ENCODE measurements around the gene RPL26.
A peak's percentile ranks its signal among the peaks of the same experiment; 100 is the strongest.
"Not testable (repeated sequence)": the region's sequence is repeated elsewhere in the genome, so short reads cannot be mapped to it uniquely, and the experiment has no call there.

The RPL26 gene

DNA sequence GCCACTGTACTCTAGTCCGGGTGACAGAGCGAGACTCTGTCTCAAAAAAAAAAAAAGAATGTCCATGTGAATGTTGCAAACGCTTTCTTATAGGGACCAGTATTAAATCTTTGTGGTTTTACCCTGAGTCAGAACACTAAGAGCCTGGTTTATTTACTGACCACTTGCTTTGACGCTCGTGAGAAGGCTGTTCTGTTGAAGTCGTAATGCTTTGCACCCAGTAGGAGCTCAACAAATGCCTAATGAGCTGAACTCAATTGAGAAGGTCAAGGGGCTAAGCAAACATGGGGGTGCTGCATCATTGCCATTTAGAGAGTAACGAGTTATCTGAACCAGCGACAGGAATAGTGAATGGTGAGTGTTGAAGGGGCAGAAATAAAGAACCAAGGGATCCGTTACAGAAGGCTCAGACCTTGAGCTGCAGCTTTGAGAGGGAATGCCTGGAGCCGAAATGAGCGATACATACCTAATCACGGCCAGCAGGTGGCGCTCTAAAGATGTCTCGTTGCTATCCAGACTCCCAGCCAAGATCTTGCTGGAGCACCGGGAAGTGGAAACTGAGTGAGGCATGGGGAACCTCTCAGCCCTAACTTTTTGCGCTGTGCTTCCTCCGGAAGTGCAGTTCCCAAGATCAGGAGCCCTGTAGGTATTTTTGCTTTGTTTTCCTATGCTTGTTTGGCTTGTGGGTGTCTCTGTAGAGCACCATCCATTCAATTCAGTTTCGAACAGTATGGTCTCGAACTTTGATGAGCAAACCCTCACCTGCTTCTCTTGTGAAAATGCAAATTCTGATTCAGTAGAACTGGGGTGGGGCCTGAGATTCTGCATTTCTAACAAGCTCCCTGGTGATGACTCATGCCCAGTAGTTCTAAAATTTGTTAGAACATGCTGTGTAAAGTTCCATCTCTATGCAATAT, 27.2 kb upstream of the RPL26 start:
- H3K36me3 Mint-ChIP-seq = no peaks in the 10 kb centered on the region
- H3K4me3 Mint-ChIP-seq = no peak overlapping the region
- H3K9me3 Mint-ChIP-seq = no peaks in the 10 kb centered on the region
- no peak overlapping the region for H3K27ac Mint-ChIP-seq
- peak; percentile 86 for ATAC-seq (ENCODE audit: low read depth)
- H3K4me1 Mint-ChIP-seq = peaks cover 5% of the 10 kb centered on the region
- H3K27me3 Mint-ChIP-seq = peaks cover 3% of the 10 kb centered on the region
- DNase-seq (ENCODE audit: low spot score in 2 of 2) = peak; percentile 76

GRCh38 chr17:8408371-8408770, 25.4 kb upstream of the RPL26 start:
- Mint-ChIP-seq H3K36me3 (no peaks in the 10 kb centered on the region), H3K9me3 (no peaks in the 10 kb centered on the region), H3K4me1 (peaks cover 5% of the 10 kb centered on the region), H3K4me3 (no peak overlapping the region), H3K27me3 (peaks cover 7% of the 10 kb centered on the region), H3K27ac (no peak overlapping the region)
- no peak for DNase-seq (ENCODE audit: low spot score in 2 of 2)
- no peak for ATAC-seq (ENCODE audit: low read depth)

GRCh38 chr17:8406174-8406573, 23.2 kb upstream of the RPL26 start:
- Mint-ChIP-seq H3K36me3 (no peaks in the 10 kb centered on the region), H3K4me3 (no peak overlapping the region), H3K27me3 (peaks cover 14% of the 10 kb centered on the region), H3K4me1 (peaks cover 5% of the 10 kb centered on the region), H3K27ac (no peak overlapping the region), H3K9me3 (no peaks in the 10 kb centered on the region)
- ATAC-seq (ENCODE audit: low read depth) (no peak), DNase-seq (ENCODE audit: low spot score in 2 of 2) (no peak)

DNA sequence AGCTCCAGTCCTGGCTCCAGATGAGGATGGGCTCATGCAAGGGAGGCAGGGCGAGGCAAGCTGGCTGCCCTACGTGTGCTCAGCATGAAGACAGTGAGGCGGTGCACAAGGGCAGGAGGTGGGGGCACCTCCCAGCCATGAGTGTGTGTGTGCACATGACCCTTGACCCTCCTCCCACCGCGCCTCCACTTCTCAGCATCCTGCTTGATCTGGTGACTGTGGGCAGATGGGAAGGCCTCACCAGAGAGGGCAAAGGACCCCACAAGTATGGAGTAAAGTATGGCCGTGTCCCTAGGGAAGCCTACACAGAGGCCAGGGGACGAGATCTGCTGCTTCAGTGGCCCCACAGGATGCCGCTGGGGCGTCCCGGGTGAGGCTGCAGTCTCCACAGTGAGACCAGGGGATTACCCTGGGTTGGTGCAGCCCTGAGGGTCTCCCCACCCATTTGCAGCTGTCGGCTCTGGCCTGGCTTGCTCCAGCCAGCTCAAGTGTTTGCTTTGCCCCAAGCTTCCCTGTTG, 22.6 kb upstream of the RPL26 start:
- H3K27ac Mint-ChIP-seq = no peak overlapping the region
- peaks cover 18% of the 10 kb centered on the region for H3K27me3 Mint-ChIP-seq
- no peak overlapping the region for H3K4me3 Mint-ChIP-seq
- no peaks in the 10 kb centered on the region for H3K9me3 Mint-ChIP-seq
- H3K4me1 Mint-ChIP-seq = peaks cover 5% of the 10 kb centered on the region
- DNase-seq (ENCODE audit: low spot score in 2 of 2) (no peak), ATAC-seq (ENCODE audit: low read depth) (no peak)
- no peaks in the 10 kb centered on the region for H3K36me3 Mint-ChIP-seq

DNA sequence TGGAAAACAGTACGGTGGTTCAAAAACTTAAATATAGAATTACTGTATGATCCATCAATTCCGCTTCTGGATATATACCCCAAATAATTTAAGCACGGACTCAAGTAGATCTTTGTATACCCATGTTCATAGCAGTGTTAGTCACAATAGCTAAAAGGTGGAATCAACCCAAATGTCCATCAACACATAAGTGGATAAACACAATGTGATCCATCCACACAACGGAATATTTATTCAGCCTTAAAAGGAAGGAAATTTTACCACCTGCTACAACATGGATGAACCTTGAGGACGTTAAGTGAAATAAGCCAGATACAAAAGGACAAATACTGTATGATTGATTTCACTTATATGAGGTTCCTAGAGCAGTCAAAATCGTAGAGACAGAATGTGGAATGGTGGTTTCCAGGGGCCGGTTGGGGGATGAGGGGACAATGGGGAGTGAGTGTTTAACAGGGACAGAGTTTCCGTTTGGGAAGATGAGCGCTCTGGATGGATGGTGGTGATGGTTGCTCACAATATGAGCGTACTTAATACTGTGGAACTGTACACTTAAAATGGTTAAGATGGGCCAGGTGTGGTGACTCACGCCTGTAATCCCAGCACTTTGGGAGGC, 20.0 kb upstream of the RPL26 start:
- H3K27ac Mint-ChIP-seq = no peak overlapping the region
- DNase-seq (ENCODE audit: low spot score in 2 of 2) (no peak), ATAC-seq (ENCODE audit: low read depth) (no peak)
- peaks cover 18% of the 10 kb centered on the region for H3K27me3 Mint-ChIP-seq
- no peak overlapping the region for H3K4me3 Mint-ChIP-seq
- H3K4me1 Mint-ChIP-seq = no peaks in the 10 kb centered on the region
- no peaks in the 10 kb centered on the region for H3K36me3 Mint-ChIP-seq
- H3K9me3 Mint-ChIP-seq = no peaks in the 10 kb centered on the region

DNA sequence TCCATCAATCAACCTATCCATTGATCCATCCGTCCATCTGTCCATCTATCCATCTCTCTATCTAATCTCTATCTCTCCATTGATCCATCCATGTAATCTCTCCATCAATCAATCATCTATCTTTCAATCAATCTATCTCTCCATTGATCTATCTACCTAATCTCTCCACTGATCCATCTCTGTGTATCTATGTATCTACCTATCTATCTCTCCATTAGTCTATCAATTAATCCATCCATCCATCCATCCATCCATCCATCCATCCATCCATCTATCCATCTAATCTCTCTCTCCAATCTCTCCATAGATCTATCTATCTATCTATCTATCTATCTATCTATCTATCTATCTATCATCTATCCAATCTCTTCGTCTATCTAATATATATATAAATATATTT, 18.1 kb upstream of the RPL26 start:
- H3K27me3 Mint-ChIP-seq = peaks cover 25% of the 10 kb centered on the region
- no peak for ATAC-seq (ENCODE audit: low read depth)
- H3K36me3 Mint-ChIP-seq = no peaks in the 10 kb centered on the region

DNA sequence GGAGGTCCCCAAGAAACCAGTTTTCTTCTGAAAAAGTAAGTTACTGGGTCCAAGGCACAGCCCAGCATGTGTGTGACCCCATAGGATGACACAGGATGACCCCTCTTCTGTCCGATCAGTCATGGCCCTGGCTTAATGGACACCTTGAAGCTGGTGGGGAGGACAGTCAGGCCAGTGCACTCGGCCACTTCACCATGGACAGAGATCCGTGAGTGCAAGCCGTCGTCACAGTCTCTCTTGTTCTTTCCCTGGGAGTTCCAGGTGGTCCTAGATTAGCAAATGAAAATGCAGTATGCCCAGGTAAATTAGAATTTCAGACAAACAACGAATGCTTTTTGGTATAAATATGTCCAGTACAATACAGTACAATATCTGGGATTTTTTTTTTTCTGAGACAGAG, 16.0 kb upstream of the RPL26 start:
- Mint-ChIP-seq H3K36me3 (no peaks in the 10 kb centered on the region), H3K9me3 (no peaks in the 10 kb centered on the region), H3K27ac (no peak overlapping the region), H3K4me3 (no peak overlapping the region), H3K27me3 (peaks cover 24% of the 10 kb centered on the region), H3K4me1 (peaks cover 2% of the 10 kb centered on the region)
- ATAC-seq (ENCODE audit: low read depth) (no peak), DNase-seq (ENCODE audit: low spot score in 2 of 2) (no peak)

More for the DNA sequence above, 18.1 kb upstream of the RPL26 start:
- no peak for DNase-seq (ENCODE audit: low spot score in 2 of 2)
- H3K4me1 Mint-ChIP-seq = no peaks in the 10 kb centered on the region
- H3K4me3 Mint-ChIP-seq = no peak overlapping the region
- H3K27ac Mint-ChIP-seq = no peak overlapping the region
- H3K9me3 Mint-ChIP-seq = no peaks in the 10 kb centered on the region

DNA sequence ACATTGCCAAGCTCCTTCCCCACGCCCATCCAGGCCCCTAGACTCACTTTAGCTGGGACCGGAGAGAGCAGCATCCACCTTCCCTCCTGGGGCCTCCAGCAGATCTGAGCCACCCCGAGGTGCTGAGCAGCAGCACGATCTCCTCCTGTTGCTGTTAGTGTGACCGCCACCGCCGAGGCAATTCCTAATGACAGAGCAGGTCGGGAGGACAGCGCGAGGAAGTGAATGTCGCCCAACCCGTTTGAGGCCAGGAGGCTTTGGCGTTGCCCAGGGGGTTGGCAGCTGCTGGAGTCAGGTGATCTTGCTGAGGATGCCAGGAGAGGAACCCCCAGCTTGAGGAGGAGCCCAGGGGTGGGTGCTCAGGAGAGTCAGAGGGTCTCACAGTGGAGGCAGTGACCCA, 14.6 kb upstream of the RPL26 start, which contains the start of gene RNF222:
Gene RNF222, minus strand, starts transcription at position 192 of the 400 bp plus-strand sequence. CDS start 4,366 bp downstream, outside the sequence.
- Mint-ChIP-seq H3K9me3 (no peaks in the 10 kb centered on the region), H3K36me3 (no peaks in the 10 kb centered on the region), H3K4me1 (peaks cover 6% of the 10 kb centered on the region), H3K27ac (no peak within 1 kb of the TSS), H3K27me3 (peaks cover 20% of the 10 kb centered on the region), H3K4me3 (no peak within 1 kb of the TSS)
- DNase-seq (ENCODE audit: low spot score in 2 of 2) (no peak), ATAC-seq (ENCODE audit: low read depth) (no peak)

GRCh38 chr17:8394497-8394896, 11.5 kb upstream of the RPL26 start:
- not testable (repeated sequence) for DNase-seq (ENCODE audit: low spot score in 2 of 2); H3K36me3 Mint-ChIP-seq; H3K4me3 Mint-ChIP-seq; ATAC-seq (ENCODE audit: low read depth); H3K9me3 Mint-ChIP-seq; H3K4me1 Mint-ChIP-seq
- Mint-ChIP-seq H3K27ac (peak overlapping the region; percentile 35), H3K27me3 (peaks cover 11% of the 10 kb centered on the region)

- Mint-ChIP-seq H3K9me3 (no peaks in the 10 kb centered on the region), H3K4me1 (peaks cover 6% of the 10 kb centered on the region), H3K27me3 (peaks cover 11% of the 10 kb centered on the region), H3K36me3 (peaks cover 1% of the 10 kb centered on the region), H3K27ac (peak overlapping the region; percentile 75), H3K4me3 (peak overlapping the region; percentile 12)
- ATAC-seq (ENCODE audit: low read depth) = peak; percentile 99
- peak in 1 of 2 donors; percentile 32 for DNase-seq (ENCODE audit: low spot score in 2 of 2)
Observed at GRCh38 chr17:8393470-8394231, 10.7 kb upstream of the RPL26 start.

DNA sequence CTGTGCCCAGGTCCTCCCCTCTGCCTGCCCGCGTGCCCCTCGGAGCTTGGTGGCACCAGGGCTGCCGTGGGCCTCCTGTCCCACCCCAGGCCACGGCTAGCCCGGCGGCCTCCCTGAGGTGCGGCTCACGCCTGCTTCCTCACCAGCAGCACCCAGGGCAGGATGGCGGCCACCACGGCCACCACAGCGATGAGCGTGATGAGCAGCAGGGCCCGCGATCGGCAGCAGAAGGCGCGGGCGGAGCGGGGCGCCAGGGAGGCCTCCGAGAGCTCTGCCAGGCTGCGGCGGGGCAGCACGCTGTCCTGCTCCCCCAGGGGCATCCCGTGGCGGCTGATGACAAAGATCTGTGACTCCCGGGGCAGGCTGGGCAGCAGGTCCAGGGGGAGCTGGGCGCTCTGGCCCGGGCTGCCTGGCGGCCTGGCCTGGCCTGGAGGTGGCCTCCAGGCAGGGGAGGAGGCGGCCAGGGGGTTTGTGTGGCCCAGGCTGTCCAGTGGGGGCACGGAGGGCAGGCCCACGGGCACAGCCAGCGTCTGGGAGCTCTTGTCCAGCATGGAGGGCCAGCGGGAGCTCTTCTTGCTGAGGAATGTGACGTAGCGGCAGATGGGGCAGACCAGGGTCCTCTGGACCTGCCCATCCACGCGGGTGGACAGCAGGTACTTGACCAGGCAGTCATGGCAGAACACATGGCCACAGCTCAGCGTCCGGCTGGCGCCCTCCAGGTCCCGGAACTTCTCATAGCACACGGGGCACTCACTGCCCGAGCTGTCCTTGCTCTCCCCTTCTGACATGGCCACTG, 9.9 kb upstream of the RPL26 start:
- ATAC-seq (ENCODE audit: low read depth) (no peak), DNase-seq (ENCODE audit: low spot score in 2 of 2) (no peak)
- Mint-ChIP-seq H3K27me3 (peaks cover 8% of the 10 kb centered on the region), H3K36me3 (peaks cover 1% of the 10 kb centered on the region), H3K4me1 (peaks cover 6% of the 10 kb centered on the region), H3K27ac (peak overlapping the region; percentile 75), H3K4me3 (no peak overlapping the region), H3K9me3 (no peaks in the 10 kb centered on the region)

GRCh38 chr17:8392274-8392673, 9.3 kb upstream of the RPL26 start:
- no peak for ATAC-seq (ENCODE audit: low read depth)
- Mint-ChIP-seq H3K36me3 (peaks cover 1% of the 10 kb centered on the region), H3K27me3 (peaks cover 6% of the 10 kb centered on the region), H3K4me3 (no peak overlapping the region), H3K27ac (no peak overlapping the region), H3K4me1 (peaks cover 6% of the 10 kb centered on the region), H3K9me3 (no peaks in the 10 kb centered on the region)
- DNase-seq (ENCODE audit: low spot score in 2 of 2) = no peak

DNA sequence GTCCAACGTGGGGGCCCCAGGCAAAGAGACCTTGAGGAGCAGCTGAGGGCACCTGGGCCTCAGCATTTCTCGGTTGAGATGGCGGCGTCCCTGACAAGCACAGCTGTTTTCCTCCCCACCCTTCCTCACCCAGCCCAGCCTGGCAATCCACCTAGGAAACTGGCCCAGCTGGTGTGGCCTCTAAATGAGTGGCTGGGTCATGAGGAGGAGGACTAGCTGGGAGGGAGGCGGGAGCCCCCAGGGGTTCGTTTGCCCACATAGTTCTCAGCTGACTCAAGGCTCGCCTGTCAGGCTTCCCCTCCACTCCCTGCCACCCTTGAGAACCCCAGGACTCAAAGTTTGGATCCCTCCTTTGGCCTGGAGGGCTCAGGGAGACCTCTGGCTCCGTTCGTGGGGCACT, 8.7 kb upstream of the RPL26 start:
- Mint-ChIP-seq H3K36me3 (peaks cover 1% of the 10 kb centered on the region), H3K27ac (no peak overlapping the region), H3K4me1 (peaks cover 6% of the 10 kb centered on the region), H3K9me3 (no peaks in the 10 kb centered on the region), H3K27me3 (peaks cover 6% of the 10 kb centered on the region), H3K4me3 (no peak overlapping the region)
- DNase-seq (ENCODE audit: low spot score in 2 of 2) (no peak), ATAC-seq (ENCODE audit: low read depth) (no peak)

All from memory B cell (primary cell).